DMS53 treated with DMSO at 0.1 percent for 48 hours (cell line): ENCODE measurements around the gene CTNNA2.
"Not testable (repeated sequence)": the region's sequence is repeated elsewhere in the genome, so short reads cannot be mapped to it uniquely, and the experiment has no call there.

Source experiments
- DNase-seq: peaks from one replicate; lab custom pipeline; 2025; ENCODE audit not compliant: unreplicated experiment; lab: John Stamatoyannopoulos, UW

Gene CTNNA2

GRCh38 chr2:80019571-80020460 lies 507.0 kb downstream of the CTNNA2 start:
- DNase-seq, result no peak

- no peak for DNase-seq
These were observed 509.2 kb downstream of the CTNNA2 start for GRCh38 chr2:80022018-80022417.

- no peak for DNase-seq
These were observed 513.3 kb downstream of the CTNNA2 start for GRCh38 chr2:80026040-80026729.

GRCh38 chr2:80028051-80028450 lies 515.2 kb downstream of the CTNNA2 start:
- no peak for DNase-seq

DNA sequence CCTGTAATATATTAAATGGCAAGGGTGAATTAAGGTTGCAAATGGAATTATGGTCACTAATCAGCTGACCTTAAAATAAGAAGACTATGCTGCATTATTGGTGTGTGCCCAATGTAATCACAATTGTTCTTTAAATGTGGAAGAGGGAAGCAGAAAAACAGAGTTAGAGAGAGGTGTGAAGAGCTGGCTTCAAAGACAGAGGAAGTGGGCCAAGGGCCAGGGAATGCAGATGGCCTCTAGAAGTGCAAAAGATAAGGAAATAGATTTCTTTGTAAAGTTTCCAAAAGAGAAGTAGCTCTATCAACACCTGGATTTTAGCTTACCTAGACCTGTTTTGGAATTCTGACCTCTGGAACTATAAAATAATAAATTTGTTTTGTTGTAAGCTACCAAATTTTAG lies 515.7 kb downstream of the CTNNA2 start:
- no peak for DNase-seq

DNA sequence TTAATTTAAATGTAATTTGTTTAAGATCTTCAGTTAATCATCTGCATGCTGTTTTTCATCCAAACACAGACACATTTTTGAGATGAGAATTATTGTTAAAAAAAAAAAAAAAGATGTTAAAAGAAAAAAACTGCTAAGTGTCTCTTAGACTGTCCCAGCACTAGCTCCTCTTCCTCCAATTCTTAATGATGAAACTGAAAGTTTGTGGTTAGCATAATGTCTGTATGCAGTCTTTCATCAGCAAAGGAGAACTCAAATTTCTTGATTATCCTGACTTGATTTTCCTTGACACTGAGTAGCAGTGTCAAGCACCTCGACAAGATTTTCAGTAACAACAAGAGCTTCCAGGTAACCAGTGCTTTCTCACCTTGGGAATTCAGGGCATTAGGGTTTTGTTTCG lies 517.3 kb downstream of the CTNNA2 start:
- no peak for DNase-seq

DNA sequence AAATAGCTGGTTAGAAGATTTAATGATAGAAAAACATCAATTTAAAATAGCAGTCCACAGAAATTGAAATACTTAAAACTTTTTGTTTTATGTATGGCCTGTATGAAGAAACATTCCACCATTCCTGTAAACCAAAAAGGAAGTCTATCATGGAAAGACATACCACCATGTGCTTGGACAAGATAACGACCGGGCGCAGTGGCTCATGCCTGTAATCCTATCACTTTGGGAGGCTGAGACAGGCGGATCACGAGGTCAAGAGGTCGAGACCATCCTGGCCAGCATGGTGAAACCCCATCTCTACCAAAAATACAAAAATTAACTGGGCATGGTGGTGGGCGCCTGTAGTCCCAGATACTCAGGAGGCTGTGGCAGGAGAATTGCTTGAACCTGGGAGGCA lies 519.8 kb downstream of the CTNNA2 start:
- DNase-seq, result not testable (repeated sequence)

DNA sequence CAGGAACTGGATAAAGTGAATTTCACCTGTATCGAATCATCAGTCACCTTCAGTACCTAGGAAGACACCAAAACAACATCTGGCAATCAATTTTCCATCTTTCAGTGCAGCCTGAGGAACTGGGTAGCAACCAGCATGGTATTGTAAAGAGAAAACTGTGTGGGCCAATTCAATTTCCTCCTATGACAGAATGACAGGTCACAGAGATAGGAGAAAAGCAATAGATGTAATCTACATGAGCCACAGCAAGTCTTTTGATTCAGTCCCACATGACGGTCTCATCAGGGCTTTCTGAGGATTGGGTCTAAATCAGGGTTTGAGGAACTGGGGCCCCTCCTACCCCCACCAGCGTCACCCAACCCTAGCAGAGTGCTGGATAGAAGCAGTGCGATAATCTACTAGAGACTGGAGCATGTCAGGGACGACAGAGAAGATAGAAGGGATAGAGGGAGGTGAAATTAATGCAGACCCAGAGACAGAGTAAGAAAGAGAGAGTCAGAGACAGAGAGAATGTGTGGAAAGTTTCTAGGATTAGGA lies 523.0 kb downstream of the CTNNA2 start:
- DNase-seq, result no peak

DNA sequence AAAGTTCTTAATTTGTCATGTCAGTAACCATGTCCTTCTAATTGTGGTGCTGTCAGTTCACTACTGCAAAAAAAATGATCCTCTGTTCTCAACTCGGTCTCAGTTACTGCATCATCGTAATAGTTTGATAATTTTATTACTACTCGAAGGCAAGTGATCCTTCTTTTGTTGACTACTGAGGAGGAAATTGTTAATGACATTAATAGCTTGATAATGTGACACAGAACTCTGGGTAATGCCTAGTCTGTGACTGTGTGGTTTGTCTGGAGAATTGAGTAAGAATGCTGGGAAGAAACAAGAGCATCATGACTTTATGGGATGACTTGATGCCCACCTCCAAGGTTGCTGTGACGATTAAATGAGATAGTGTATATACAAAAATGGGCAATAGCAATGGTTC lies 524.5 kb downstream of the CTNNA2 start:
- no peak for DNase-seq

DNA sequence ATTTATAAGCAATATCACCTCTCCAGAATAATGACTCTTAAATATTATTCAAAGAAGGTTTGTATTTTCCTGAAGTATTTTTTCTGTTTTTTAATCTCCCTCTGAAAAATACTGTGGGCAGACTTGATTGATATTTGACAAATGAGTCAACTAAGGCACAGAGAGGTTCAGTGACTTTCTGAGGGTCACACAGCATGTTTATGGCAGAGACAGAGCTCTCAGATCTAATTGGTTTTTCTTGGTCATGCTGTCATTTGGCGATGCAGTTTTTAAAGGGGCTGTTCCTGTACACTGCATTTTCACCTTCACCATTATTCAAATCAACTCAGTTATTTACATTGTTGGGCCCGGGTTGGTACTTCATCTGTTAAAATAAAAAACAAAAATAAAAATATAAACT lies 527.4 kb downstream of the CTNNA2 start:
- no peak for DNase-seq

DNA sequence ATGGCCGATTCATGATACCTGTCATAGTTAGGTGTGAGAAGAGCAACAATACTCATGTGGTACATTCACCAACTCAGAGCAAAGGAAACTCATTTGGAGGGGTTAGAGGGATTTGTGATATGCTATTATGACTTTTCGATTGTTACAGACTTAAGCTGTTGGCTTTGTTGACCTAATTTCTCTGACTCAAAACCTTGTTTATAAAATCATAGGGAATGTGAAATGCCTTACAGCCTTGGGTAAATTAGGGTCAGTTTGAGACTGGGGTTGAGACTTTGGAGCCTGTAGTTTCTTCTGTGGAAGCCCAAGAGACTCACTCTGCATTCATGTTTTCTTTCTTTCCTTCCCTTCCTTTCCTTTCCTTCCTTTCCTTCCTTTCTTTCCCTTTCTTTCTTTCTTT lies 529.8 kb downstream of the CTNNA2 start:
- no peak for DNase-seq

DNA sequence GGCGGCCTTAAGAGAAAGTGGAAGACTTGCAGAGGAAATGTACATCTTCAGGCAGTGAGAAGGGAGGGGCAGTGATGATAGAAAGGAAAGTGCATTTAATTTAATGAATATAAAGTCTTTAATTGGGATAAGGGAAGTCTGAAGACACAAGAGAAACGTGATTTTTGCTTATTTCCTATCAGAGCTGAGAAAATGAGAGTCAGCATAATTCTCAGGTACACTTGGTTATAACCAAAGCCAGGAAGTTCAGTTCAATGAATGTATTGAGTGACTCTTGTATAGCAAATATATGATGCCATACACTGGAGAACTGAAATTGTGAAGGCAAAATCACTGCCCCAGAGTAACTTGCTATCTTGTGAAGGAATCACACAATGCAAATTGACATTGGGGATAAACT lies 535.4 kb downstream of the CTNNA2 start:
- no peak for DNase-seq

DNA sequence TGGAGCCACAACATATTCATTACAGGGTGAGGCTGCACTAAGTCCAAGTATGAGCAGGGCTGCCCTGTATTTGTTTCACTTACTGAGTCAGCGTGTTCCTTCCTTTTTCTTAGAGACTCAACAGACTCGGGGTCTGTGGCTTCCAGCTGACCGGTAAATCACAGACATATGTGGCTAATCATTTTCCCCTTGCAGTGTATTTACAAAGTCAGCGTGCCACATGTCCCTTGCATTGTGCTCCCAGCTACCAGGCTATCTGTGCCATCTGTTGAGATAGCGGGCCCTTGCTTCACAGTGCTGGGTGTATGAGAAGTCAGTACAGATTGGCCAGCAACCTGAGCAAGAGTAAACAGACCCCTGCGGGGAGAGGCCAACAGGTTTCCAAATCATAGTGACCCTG lies 537.4 kb downstream of the CTNNA2 start:
- DNase-seq, result no peak

- DNase-seq, result no peak
These were observed 540.9 kb downstream of the CTNNA2 start for GRCh38 chr2:80053522-80054345.

DNA sequence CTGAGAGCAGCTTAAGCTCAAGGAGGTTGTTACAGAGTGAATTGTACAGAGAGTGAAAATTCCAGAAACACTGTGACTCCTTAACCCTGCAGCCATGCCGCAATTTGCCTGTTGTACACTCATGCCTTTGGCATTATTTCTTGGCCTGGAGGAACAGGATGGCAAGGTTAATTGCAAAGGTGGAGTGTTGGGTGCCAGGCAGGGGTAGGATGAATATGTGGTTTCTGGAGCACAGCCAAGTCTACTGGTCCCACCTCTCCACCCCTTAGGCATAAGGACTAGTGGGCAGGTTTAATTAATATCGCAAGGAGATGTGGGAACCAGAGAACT lies 541.5 kb downstream of the CTNNA2 start:
- no peak for DNase-seq

DNA sequence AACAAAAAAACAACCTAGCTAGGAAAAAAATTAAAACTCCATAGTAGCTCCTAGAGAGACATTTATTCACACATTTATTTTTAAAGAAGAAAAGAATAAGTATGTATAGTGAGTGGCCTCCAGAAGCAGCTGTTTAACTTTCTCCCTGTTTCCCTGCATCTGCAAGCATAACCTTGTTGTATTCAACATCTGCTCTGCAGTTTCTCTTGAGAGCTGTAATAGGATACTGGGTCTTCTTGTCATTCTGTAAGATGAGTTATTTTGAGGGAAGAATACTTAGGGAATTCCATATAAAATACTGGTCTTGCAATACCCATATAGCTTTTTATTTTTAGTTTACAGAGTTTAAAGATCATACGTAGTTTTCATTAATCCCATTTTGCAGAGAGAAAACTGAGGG lies 545.1 kb downstream of the CTNNA2 start:
- DNase-seq, result no peak

DNA sequence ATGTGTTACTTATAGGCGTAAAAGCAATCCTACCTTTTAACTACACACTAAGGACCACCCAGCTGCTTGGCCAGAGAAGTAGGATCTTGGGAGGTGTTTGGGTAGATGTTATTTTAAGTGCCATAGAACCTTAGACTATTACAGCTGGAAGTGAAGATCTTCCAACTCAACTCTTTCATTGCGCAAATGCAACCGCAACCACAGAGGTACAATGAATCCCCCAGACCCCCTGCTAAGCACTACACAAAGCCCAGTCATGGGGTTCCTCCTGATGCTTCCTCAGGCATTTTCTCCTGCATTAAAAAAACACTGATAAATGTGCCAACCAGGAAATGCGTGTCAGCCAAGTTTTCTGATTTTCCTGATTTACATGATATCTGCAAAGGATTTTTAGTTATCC lies 545.7 kb downstream of the CTNNA2 start:
- DNase-seq, result no peak

DNA sequence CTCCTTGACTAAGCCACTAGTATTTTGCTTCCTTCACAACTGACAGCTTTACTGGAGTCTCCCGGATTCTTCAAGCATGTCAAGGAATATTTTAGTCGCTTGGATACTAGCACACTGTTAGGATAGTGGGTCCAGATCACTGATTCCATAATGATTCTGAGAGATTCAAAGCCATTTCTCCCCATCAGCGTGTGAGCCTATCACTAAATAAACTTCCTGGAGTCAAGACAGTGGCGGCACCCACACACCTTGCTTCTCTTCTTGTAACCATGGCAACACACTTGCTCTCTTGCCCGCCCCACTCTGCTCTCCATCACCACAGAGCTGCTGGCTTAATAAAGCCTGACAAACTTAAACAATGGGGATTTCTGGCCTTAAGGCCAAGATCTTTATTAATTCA lies 546.6 kb downstream of the CTNNA2 start:
- DNase-seq, result no peak

- no peak for DNase-seq
These were observed 549.0 kb downstream of the CTNNA2 start for GRCh38 chr2:80061881-80062280.

DNA sequence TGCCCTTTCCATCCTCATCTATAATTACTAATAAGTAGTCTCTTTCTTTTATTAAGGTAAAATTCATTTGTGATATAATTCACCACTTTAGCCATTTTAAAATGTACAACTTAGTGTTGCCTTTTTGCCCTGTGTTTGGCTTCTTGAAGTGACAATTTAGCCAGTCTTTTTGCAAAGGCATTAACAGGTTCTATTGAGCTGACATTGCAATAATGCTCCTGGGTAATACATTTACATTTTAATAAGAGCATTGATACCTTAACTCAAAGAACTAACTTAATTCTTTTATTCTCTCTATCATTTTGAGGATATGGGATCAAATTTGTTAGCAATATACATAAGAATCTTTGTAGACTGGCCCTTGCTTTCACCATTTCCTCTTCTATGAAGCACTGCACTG lies 549.4 kb downstream of the CTNNA2 start:
- no peak for DNase-seq

GRCh38 chr2:80068038-80068731 lies 555.3 kb downstream of the CTNNA2 start:
- DNase-seq, result no peak
